GM23248 (cell line): ENCODE data around the gene WDR27.

Source experiments
- EZH2 ChIP-seq: fragments of 200-600 bp; sonication (generic); IDR thresholded peaks from 2 replicates; pipeline ENCODE4 v1.6.1; 2018; ENCODE audit warnings: antibody characterized with exemption, mild to moderate bottlenecking; ENCODE audit not compliant: insufficient read depth, poor library complexity, severe bottlenecking
- EZH2phosphoT487 ChIP-seq: fragments of 200-600 bp; sonication (generic); IDR thresholded peaks from 2 replicates; pipeline ENCODE4 v1.6.1; 2018; ENCODE audit warnings: antibody characterized with exemption, moderate library complexity, mild to moderate bottlenecking, low read depth; ENCODE audit not compliant: insufficient read depth

GRCh38 chr6:169638915-169639314 is 62.9 kb downstream of the WDR27 start:
- TF ChIP-seq EZH2 (no peak), EZH2phosphoT487 (no peak)
